Smooth muscle cell (in vitro differentiated cells): ENCODE results near the gene PLAAT4. TPM values are rescaled to one million over a fixed set of nuclear protein-coding genes. Genes with fewer than 3 reads are reported as not detected.

Experiments
- DNase-seq: peaks from one replicate; lab custom pipeline; 2025; ENCODE audit not compliant: unreplicated experiment; lab: John Stamatoyannopoulos, UW
- H2AFZ ChIP-seq: fragments of 200-600 bp; sonication (generic); 2 replicates; pipeline ENCODE4 v1.6.0; 2016; ENCODE audit warnings: antibody characterized with exemption, low read depth, mild to moderate bottlenecking
- H3F3A ChIP-seq: fragments of 200-600 bp; sonication (generic); 2 replicates; pipeline ENCODE4 v1.6.0; 2017; ENCODE audit warnings: antibody characterized with exemption, low read depth
- H3K27ac ChIP-seq: fragments of 200-600 bp; sonication (generic); 2 replicates; pipeline ENCODE4 v1.5.1; 2016; ENCODE audit warnings: low read depth, mild to moderate bottlenecking
- H3K27me3 ChIP-seq: fragments of 200-600 bp; sonication (generic); 2 replicates; pipeline ENCODE4 v1.6.1; 2016; ENCODE audit warnings: low read depth, mild to moderate bottlenecking
- H3K36me3 ChIP-seq: fragments of 200-600 bp; sonication (generic); 2 replicates; pipeline ENCODE4 v1.5.1; 2016; ENCODE audit warnings: low read depth
- H3K4me1 ChIP-seq: fragments of 200-600 bp; sonication (generic); 2 replicates; pipeline ENCODE4 v1.5.1; 2016; ENCODE audit warnings: low read depth
- H3K4me2 ChIP-seq: fragments of 200-600 bp; sonication (generic); 2 replicates; pipeline ENCODE4 v1.6.0; 2016; ENCODE audit warnings: mild to moderate bottlenecking
- H3K4me3 ChIP-seq: fragments of 200-600 bp; sonication (generic); 2 replicates; pipeline ENCODE4 v1.5.1; 2016; ENCODE audit warnings: mild to moderate bottlenecking
- H3K79me2 ChIP-seq: fragments of 200-600 bp; sonication (generic); 2 replicates; pipeline ENCODE4 v1.6.0; 2016; ENCODE audit warnings: low read depth, mild to moderate bottlenecking
- H3K9ac ChIP-seq: fragments of 200-600 bp; sonication (generic); 2 replicates; pipeline ENCODE4 v1.6.0; 2016; ENCODE audit warnings: low read depth
- H3K9me3 ChIP-seq: fragments of 200-600 bp; sonication (generic); replicated peaks from 2 replicates; pipeline ENCODE4 v1.5.1; 2016; ENCODE audit warnings: low read depth
- H4K20me1 ChIP-seq: fragments of 200-600 bp; sonication (generic); 2 replicates; pipeline ENCODE4 v1.6.0; 2016; ENCODE audit warnings: low read depth
- CTCF ChIP-seq: fragments of 200-600 bp; sonication (generic); IDR thresholded peaks from 2 replicates; pipeline ENCODE4 v1.5.1; 2017; ENCODE audit warnings: borderline replicate concordance, mild to moderate bottlenecking, antibody characterized with exemption; ENCODE audit not compliant: insufficient read depth, poor library complexity, severe bottlenecking
- WGBS: methylation state at CpG from one replicate; pipeline ENCODE4 v1.1.7; 2016; ENCODE audit warnings: low lambda C conversion rate; 5-methylcytosine and 5-hydroxymethylcytosine counted together
- polyA plus RNA-seq: library from polyadenylated mRNA; unstranded; fragments of >200 nt; fragmentation: Nextera tagmentation; extraction: Ambion mirVana; gene quantifications from 2 replicates; pipeline ENCODE4 v1.2.1, GENCODE V29; 2016
- total RNA-seq: library from RNA; depleted of rRNA; stranded (reverse); fragments of >200 nt; gene quantifications from 2 replicates; pipeline ENCODE4 v1.2.3, GENCODE V29; 2014

PLAAT4 gene
- total and polyA plus RNA-seq, 2 experiments from 2014 or later, result not detected

GRCh38 chr11:63560506-63561180, 24.0 kb downstream of the PLAAT4 start:
- H2AFZ ChIP-seq, result no peak overlapping the region
- no peak overlapping the region for H3K4me2 ChIP-seq
- no peak overlapping the region for H3K27ac ChIP-seq

GRCh38 chr11:63563201-63564055, 26.8 kb downstream of the PLAAT4 start, which contains the start of gene PLAAT2:
PLAAT2 (minus strand) TSS chr11:63563379; CDS start chr11:63563324, 55 bp downstream.
- Histone ChIP-seq H3K79me2 (no peaks in the 10 kb centered on the region), H3F3A (peaks cover 5% of the 10 kb centered on the region), H2AFZ (no peak within 1 kb of the TSS), H4K20me1 (no peaks in the 10 kb centered on the region), H3K9me3 (no peaks in the 10 kb centered on the region), H3K36me3 (no peaks in the 10 kb centered on the region), H3K27me3 (no peaks in the 10 kb centered on the region), H3K9ac (no peak within 1 kb of the TSS), H3K4me3 (no peak within 1 kb of the TSS), H3K4me1 (peaks cover 4% of the 10 kb centered on the region), H3K27ac (no peak within 1 kb of the TSS), H3K4me2 (no peak within 1 kb of the TSS)
- 95% methylated on average over 13 of the region's 13 CpGs for WGBS
- no peak for DNase-seq
- no peak for TF ChIP-seq CTCF

More at GRCh38 chr11:63560506-63561180, 24.0 kb downstream of the PLAAT4 start:
- DNase-seq, result no peak
- 84% methylated on average over 7 of the region's 7 CpGs for WGBS
- no peaks in the 10 kb centered on the region for H3F3A ChIP-seq
- no peaks in the 10 kb centered on the region for H3K79me2 ChIP-seq
- no peak for TF ChIP-seq CTCF
- no peak overlapping the region for H3K4me3 ChIP-seq
- no peaks in the 10 kb centered on the region for H3K27me3 ChIP-seq
- H3K9me3 ChIP-seq, result no peaks in the 10 kb centered on the region
- no peaks in the 10 kb centered on the region for H3K4me1 ChIP-seq
- no peaks in the 10 kb centered on the region for H4K20me1 ChIP-seq
- no peaks in the 10 kb centered on the region for H3K36me3 ChIP-seq
- H3K9ac ChIP-seq, result no peak overlapping the region

DNA sequence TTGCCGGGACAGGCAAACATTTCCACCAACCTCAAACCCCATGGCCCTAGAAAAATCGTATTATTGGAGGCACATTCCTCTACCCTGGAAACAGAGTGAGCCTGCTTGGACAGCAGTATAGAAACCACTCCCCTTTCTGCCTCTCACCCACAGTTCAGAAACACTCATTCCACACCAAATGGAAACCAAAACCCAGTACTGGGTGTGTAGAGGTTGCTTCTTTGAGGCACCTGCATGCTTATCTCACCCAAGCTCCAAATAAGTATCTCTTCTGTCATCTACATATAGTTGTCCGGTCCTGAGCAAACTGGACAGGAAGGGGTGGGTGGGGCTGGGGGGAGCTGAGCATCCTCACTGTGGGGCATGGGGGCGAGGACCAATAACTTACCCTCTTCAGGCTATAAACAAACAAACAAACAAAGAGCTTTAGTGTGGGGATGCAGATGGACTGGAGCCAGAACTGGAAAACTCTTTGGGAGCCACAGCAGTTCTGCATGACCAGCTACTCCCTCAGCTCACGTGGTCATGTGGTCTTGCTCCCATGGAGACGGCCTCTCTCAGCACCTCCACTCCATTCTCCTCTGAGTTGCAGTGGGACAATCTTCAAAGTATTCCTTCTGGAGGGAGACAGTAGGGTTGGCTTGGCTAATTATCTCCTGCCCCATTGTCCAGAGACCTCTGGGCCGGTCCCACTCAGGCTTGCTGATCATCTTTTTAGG, 27.6 kb downstream of the PLAAT4 start:
- no peaks in the 10 kb centered on the region for H3K27me3 ChIP-seq
- TF ChIP-seq CTCF, result no peak
- peaks cover 4% of the 10 kb centered on the region for H3K4me1 ChIP-seq
- no peak overlapping the region for H3K9ac ChIP-seq
- no peaks in the 10 kb centered on the region for H4K20me1 ChIP-seq
- H3F3A ChIP-seq, result peaks cover 5% of the 10 kb centered on the region
- H3K27ac ChIP-seq, result no peak overlapping the region
- H2AFZ ChIP-seq, result no peak overlapping the region
- H3K36me3 ChIP-seq, result no peaks in the 10 kb centered on the region
- H3K79me2 ChIP-seq, result no peaks in the 10 kb centered on the region
- no peak overlapping the region for H3K4me3 ChIP-seq
- H3K4me2 ChIP-seq, result no peak overlapping the region
- WGBS, result 94% methylated on average over 7 of the region's 7 CpGs
- DNase-seq, result no peak
- H3K9me3 ChIP-seq, result no peaks in the 10 kb centered on the region
